SK-N-SH treated with all-trans-retinoic acid at 6 μM for 48 hours (cell line): ENCODE measurements around the gene PRKG1.

Experiments
- ATAC-seq: fragments of 200-7000 bp; cut with Tn5 transposase; 3 replicates; pipeline ENCODE4 v1.9.1; 2020; ENCODE audit warnings: mild to moderate bottlenecking, moderate library complexity
- ARNTL ChIP-seq: fragments of 450-650 bp; formaldehyde crosslinking; IDR thresholded peaks from 2 replicates; pipeline ENCODE4 v1.5.0; 2020; ENCODE audit warnings: low read depth, mild to moderate bottlenecking, moderate library complexity, borderline replicate concordance
- BACH2 ChIP-seq: fragments of 250-450 bp; sonication (Bioruptor Pico); IDR thresholded peaks from 2 replicates; pipeline ENCODE4 v1.9.0; 2021; ENCODE audit warnings: mild to moderate bottlenecking, borderline replicate concordance
- CREB5 ChIP-seq: fragments of 250-450 bp; sonication (Bioruptor Pico); IDR thresholded peaks from 2 replicates; pipeline ENCODE4 v1.5.1; 2020; ENCODE audit warnings: low read depth, mild to moderate bottlenecking, moderate library complexity
- CSDC2 ChIP-seq: fragments of 250-450 bp; sonication (Bioruptor Pico); IDR thresholded peaks from 2 replicates; pipeline ENCODE4 v1.5.0; 2020; ENCODE audit warnings: mild to moderate bottlenecking, moderate library complexity
- ESRRG ChIP-seq: fragments of 250-450 bp; sonication (Bioruptor Pico); IDR thresholded peaks from 2 replicates; pipeline ENCODE4 v1.6.1; 2021; ENCODE audit warnings: mild to moderate bottlenecking
- ISL1 ChIP-seq: fragments of 250-450 bp; sonication (Bioruptor Pico); IDR thresholded peaks from 2 replicates; pipeline ENCODE4 v2.1.2; 2022; ENCODE audit warnings: mild to moderate bottlenecking, moderate library complexity
- PATZ1 ChIP-seq: fragments of 250-450 bp; sonication (Bioruptor Pico); IDR thresholded peaks from 2 replicates; pipeline ENCODE4 v1.8.0; 2020; ENCODE audit warnings: mild to moderate bottlenecking, moderate library complexity, borderline replicate concordance
- PPARA ChIP-seq: fragments of 250-450 bp; sonication (Bioruptor Pico); IDR thresholded peaks from 2 replicates; pipeline ENCODE4 v1.5.0; 2020; ENCODE audit warnings: mild to moderate bottlenecking, borderline replicate concordance
- RARB ChIP-seq: fragments of 250-450 bp; sonication (Bioruptor Pico); IDR thresholded peaks from 2 replicates; pipeline ENCODE4 v1.8.0; 2021; ENCODE audit warnings: mild to moderate bottlenecking, moderate library complexity
- SNAI2 ChIP-seq: fragments of 250-450 bp; sonication (Bioruptor Pico); IDR thresholded peaks from 2 replicates; pipeline ENCODE4 v1.5.0; 2020; ENCODE audit warnings: mild to moderate bottlenecking, moderate library complexity
- TCF4 ChIP-seq: fragments of 250-450 bp; sonication (Bioruptor Pico); IDR thresholded peaks from 2 replicates; pipeline ENCODE4 v1.8.0; 2021; ENCODE audit warnings: mild to moderate bottlenecking, moderate library complexity, borderline replicate concordance
- TSHZ2 ChIP-seq: fragments of 250-450 bp; sonication (Bioruptor Pico); IDR thresholded peaks from 2 replicates; pipeline ENCODE4 v1.5.0; 2020; ENCODE audit warnings: mild to moderate bottlenecking, moderate library complexity
- ZC3H10 ChIP-seq: fragments of 250-450 bp; sonication (Bioruptor Pico); IDR thresholded peaks from 2 replicates; pipeline ENCODE4 v1.5.1; 2021; ENCODE audit warnings: mild to moderate bottlenecking, moderate library complexity
- ZFP3 ChIP-seq: fragments of 250-450 bp; sonication (Bioruptor Pico); IDR thresholded peaks from 2 replicates; pipeline ENCODE4 v1.5.0; 2020; ENCODE audit warnings: mild to moderate bottlenecking, moderate library complexity
- ZFP30 ChIP-seq: fragments of 450-650 bp; formaldehyde crosslinking; IDR thresholded peaks from 2 replicates; pipeline ENCODE4 v1.5.0; 2022; ENCODE audit warnings: mild to moderate bottlenecking, moderate library complexity
- ZNF70 ChIP-seq: fragments of 450-650 bp; formaldehyde crosslinking; IDR thresholded peaks from 2 replicates; pipeline ENCODE4 v1.5.0; 2020; ENCODE audit warnings: mild to moderate bottlenecking, moderate library complexity
- ZNF8 ChIP-seq: fragments of 450-650 bp; formaldehyde crosslinking; IDR thresholded peaks from 2 replicates; pipeline ENCODE4 v1.5.0; 2020; ENCODE audit warnings: mild to moderate bottlenecking, moderate library complexity
- TF ChIP-seq, protein P1 (sequence below): fragments of 250-450 bp; sonication (Bioruptor Pico); IDR thresholded peaks from 2 replicates; pipeline ENCODE4 v1.8.0; 2021; ENCODE audit warnings: low read depth, mild to moderate bottlenecking, moderate library complexity, borderline replicate concordance

PRKG1 gene

GRCh38 chr10:52334595-52334994 lies 1260.3 kb downstream of the PRKG1 start:
- ATAC-seq, result no peak; the same call in 2 of the 3 replicates
- no peak for TF ChIP-seq BACH2
- no peak for TF ChIP-seq TSHZ2 (CRISPR knock-in tag)
- TF ChIP-seq, protein P1, sequence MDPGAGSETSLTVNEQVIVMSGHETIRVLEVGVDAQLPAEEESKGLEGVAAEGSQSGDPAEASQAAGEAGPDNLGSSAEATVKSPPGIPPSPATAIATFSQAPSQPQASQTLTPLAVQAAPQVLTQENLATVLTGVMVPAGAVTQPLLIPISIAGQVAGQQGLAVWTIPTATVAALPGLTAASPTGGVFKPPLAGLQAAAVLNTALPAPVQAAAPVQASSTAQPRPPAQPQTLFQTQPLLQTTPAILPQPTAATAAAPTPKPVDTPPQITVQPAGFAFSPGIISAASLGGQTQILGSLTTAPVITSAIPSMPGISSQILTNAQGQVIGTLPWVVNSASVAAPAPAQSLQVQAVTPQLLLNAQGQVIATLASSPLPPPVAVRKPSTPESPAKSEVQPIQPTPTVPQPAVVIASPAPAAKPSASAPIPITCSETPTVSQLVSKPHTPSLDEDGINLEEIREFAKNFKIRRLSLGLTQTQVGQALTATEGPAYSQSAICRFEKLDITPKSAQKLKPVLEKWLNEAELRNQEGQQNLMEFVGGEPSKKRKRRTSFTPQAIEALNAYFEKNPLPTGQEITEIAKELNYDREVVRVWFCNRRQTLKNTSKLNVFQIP (CRISPR knock-in tag), result no peak
- TF ChIP-seq PPARA, result no peak
- TF ChIP-seq ZFP30 (CRISPR knock-in tag), result no peak
- TF ChIP-seq ZFP3 (CRISPR knock-in tag), result no peak
- TF ChIP-seq TCF4 (CRISPR knock-in tag), result no peak
- TF ChIP-seq RARB, result no peak
- no peak for TF ChIP-seq ISL1 (CRISPR knock-in tag)
- TF ChIP-seq ZC3H10 (CRISPR knock-in tag), result no peak
- no peak for TF ChIP-seq PATZ1

DNA sequence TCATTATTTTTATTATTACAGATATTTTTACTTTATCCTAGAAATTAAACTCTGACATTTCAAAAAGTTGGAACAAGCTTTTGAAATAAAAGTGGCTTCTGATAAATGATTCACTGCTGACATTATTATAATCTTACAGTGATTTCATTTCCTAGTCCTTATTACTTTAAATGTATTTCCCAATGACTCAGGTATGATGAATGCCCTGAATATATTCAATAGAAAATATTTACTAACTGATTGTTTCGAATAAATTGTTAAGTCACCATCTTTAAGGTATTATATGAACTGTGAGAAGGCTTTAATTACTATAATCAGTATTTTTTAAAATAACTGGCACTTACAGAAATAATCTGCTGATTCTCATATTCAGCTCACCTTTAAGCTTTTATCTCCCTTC lies 1261.4 kb downstream of the PRKG1 start:
- no peak; the same call in 2 of the 3 replicates for ATAC-seq
- TF ChIP-seq ARNTL (CRISPR knock-in tag), result no peak
- no peak for TF ChIP-seq SNAI2 (CRISPR knock-in tag)
- no peak for TF ChIP-seq ZFP3 (CRISPR knock-in tag)
- TF ChIP-seq ISL1 (CRISPR knock-in tag), result peak; percentile 44; the same call in 1 of the 2 replicates
- no peak for TF ChIP-seq RARB
- no peak for TF ChIP-seq ZC3H10 (CRISPR knock-in tag)
- TF ChIP-seq CSDC2, result no peak

- no peak for TF ChIP-seq PATZ1
- ATAC-seq, result no peak
Observed at GRCh38 chr10:52337225-52337624, 1262.9 kb downstream of the PRKG1 start.

GRCh38 chr10:52343439-52343838 lies 1269.2 kb downstream of the PRKG1 start:
- TF ChIP-seq ESRRG (no peak), TCF4 (CRISPR knock-in tag) (no peak), CREB5 (CRISPR knock-in tag) (no peak), PPARA (no peak), TSHZ2 (CRISPR knock-in tag) (no peak), ZNF70 (no peak), ZNF8 (no peak), ARNTL (CRISPR knock-in tag) (no peak), PATZ1 (no peak), RARB (no peak)
- TF ChIP-seq, protein P1 (CRISPR knock-in tag), result no peak
- ATAC-seq, result no peak
